Activated T-cell treated with anti-CD3 and anti-CD28 coated beads, Interleukin-2, amount 50 U/mL, for 48 hours (primary cell): ENCODE data around the gene C5orf15.

Experiments used
- DNase-seq, 2 experiments: peaks; one replicate each; pipeline ENCODE4 v3.0.0-alpha.2; 2020

Gene C5orf15

DNA sequence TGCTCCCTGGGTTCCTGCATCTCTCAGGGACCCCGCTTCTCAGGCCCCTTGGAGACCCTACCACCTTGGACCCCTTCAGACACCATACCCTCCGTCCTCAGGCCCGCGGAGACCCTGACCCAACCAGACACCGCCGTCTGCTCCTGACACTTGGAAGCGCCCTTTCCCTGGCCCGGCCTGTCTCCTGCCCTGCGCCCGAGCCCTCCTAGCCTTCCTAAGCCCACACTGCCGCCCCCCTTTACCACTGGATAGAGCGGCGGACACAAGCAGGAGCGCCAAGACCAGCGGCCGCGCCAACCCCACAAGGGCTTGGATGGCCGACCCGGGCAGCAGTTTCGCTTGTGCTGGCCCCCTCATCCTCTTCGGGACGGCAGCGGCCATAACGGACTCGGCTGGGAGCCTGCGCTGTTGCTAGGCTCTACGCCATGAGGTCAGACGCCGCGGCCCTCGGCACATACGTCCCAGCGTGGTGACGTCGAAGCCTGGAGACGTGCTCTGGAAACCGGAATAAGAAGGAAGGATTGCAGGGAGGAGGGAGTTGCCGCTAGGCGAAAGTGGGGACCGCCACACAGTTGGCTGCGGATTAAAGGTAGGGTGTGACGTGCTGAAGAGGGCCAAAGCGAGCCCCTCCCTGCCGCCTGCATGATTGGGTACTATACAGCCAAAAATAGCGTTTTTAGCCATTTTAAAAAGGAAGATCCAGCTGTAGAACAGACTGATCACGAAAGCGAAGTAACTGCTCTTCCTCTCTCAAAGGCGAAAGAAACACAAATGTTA is at the start of gene C5orf15:
Gene C5orf15, minus strand, starts transcription at position 422 of the 777 bp plus-strand sequence. Its CDS starts 41 bp downstream, at position 381.
- peak; percentile 92 to 94 for DNase-seq

DNA sequence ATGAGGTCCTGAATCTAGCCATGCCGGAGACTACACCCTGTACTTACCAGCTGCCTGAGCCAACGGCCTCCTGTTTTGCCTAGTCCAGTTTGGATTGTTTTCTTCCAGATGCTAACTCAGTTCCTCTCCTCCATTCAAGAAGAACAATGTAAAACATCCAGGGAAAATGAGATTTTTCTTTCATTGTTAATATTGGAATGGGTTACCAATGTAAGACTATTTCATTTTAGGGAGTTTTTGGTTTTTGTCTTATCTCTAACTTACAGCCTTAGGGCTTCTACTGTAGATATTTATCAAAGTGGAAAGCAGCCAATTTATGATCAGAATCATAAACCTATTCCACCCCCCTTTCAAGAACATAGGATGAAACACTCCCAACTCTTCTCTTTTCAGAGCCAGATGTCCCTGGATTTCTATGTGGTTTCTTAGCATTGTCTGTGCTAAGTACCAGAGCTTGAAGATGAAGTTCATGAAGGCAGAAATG is 39.9 kb upstream of the C5orf15 start:
- DNase-seq = no peak

DNA sequence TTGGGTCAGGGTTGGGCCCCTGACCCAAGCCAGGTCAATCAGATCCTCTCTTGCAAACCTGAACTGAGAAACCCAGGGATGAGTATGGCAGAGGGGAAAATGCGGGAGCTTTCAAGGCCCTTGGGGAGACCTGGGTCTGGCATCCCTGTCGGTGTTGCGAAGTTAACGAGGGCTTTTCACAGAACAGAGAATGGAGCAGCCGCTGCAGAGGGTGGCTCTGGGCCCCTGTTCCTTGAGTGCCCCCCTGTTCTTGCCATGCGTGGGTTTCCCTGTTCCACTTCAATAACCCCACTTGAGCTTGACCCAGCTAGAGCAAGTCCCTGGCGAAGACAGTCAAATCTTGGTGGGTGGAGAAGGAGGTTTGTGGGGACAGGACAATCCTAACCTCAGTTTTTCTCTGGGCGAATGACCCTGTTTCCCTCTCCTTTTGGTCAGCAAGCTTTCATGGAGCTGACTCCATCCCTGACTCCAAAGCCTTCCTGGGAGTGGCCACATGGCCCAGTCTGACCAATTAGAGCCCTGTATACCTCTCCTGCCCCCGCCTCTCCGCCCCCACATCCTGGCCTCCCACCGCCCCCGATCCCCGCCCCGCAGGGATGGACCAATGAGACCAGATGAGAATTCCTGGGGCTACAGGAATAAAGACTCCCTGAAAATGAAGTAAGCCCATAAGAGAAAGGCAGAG is 39.3 kb upstream of the C5orf15 start:
- DNase-seq = no peak

DNA sequence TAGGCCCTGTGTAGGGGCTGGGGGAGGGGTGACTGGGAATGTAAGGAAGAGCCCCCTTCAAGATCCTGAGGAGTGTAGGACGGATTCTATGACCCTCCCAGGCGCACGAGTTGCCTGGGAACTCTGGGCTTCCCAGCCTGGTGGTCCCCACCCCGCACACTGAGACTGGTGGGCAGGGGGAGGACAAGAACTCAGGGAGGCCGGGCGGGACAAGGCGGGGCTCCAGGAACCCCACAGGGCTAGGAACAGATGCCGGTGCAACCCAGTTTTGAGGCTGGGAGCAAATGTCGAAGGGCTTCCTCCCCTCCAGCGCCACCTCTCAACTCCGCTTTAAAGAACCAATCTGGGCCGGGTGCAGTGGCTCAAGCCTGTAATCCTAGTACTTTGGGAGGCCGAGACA is 37.7 kb upstream of the C5orf15 start:
- no peak for DNase-seq

DNA sequence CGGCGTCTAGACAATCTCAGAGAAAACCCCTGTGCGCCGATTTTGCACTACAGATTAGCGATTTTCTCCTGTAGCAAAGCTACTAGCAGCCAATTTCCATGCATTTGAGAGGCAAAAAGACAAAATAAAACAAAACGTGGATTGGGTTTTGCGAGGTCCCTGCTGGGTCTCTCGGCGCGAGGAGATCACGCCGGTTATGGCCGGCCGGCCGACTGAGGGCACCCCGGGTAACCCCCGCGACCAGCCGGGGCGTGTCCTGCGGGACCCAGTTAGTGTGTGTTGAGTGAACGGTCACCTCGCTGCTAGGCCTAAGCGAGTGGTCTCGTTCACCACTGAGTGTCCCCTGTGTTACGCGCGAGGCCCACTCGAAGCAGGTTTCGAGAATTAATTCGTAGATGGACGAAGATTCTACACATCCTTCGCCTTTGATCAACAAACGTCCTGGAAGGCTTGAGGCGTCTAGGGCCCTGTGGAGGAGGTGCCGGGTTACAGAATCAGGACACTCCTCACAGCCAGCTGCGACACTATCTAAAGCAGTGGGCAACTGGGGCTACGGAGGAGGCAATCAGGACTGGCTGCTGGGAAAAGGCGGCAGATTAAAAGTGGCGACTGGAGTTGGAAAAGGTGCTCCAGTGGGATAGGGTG is 37.1 kb upstream of the C5orf15 start:
- DNase-seq = peak in 1 of 2 experiments; percentile 60

DNA sequence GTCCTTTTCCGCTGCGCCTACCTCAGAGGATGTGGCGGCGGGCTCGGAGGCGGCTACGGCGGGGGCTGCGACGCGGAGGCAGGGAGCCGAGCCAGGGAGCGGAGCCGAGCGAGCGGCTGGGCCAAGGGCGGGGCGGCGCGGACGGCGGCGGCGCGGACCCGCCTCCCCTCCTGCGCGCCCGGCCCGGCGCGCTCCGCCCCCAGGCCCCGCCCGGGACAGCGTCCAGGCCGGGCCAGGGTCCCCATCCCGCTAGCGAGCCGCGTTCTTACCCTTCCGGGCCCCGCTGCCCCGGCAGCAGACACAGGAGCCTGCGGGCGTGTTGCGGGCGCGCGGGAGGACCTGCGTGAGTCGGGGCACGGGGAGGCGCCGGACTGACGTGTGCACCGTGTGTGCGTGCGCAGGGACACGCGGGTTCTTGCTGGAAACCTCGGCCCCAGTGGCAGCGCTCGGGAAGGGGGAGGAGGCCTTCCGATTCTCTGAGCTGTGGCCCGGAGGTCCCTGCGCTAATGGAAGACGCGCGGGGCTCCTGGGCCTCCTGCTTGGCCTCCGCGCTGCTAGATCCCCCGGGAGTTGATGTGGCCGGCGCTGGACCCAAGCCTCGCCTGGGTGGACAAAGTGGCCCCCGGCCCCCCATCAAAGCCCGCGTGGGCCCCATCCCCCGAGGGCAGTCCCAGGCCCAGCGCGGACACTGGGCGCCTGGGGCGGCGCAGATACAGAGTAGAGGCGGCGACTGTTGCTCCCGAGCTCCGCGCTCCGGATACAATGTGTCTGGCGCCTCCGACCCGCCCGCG is 36.4 kb upstream of the C5orf15 start, which contains the start of gene VDAC1:
Gene VDAC1, minus strand, starts transcription at position 350 of the 791 bp plus-strand sequence. CDS start 11,963 bp downstream, outside the sequence.
- peak; percentile 86 to 88 for DNase-seq

DNA sequence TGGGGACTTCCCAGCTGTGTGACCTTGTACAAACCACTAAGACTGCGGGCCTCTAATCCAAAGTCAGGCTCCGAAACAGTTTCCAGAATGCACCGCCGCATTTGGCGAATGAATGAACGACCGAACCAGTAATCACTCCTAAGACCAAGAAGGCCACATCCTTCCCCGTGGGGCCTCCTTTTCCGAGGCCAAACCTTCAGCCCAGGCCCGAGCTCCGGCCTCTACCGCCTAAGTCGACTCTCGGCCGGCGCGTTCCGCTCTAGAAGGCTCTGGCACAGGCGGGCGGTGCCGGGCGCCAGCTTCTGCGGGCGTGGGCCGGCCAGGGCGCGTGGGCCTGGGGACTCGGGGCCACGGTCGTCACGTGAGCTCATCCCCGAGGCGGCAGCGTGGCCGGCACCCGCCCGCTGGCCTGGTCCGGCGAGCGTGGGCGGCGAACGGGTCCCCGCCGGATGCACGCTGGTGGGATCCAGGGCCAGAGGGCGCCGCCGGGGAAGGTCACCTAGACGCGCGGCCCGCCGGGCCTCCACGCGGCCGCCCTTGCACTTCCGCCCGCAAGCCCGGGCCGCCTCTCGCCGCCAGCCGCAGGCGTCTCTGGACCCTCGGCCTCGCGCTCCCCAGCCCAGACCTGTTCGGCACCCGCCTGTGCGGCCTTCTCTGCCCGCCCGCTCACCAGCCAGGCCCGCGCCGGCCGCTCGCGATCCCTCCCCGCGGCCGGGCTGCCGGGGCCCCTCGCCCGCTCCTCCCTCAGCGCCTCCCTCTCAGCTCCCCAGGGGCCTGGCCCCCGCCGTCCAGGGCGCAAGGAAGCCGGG is 35.6 kb upstream of the C5orf15 start:
- DNase-seq = peak; percentile 68 to 73

DNA sequence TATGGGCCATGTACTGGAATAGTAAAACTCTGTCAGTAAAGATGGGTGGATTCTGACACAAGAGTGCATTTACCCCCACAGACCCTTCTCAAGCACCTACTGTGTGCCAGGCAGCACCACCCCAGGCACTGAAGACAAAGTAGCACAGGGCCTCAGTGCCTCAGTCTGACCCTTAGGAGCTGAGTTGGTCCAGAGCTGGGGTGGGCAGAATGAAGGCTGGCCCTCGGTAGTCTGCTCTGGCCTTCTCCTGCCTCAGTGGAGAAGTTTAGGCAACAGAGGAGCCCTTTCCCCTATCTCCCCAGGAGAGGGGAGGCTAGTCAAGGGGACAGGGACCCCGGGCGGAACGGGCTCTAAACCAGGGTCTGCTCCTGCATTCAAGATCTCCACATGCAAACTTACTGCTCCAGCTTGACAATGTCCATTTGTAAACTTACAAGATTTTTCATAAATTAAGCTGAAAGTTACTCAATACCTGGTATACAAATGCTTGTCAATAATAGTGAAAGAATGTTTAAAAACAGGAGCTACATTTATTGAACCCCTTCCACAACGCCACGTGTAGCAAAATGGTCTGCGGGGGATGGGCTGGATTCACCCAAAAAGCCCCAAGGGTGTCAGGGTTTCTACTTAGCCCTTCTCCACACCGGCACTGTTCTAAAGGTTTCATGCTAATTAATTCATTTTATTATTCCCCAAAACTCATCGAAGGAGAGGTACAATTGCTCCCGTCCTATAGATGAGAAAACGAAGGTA is 34.8 kb upstream of the C5orf15 start:
- peak; percentile 54 to 58 for DNase-seq

DNA sequence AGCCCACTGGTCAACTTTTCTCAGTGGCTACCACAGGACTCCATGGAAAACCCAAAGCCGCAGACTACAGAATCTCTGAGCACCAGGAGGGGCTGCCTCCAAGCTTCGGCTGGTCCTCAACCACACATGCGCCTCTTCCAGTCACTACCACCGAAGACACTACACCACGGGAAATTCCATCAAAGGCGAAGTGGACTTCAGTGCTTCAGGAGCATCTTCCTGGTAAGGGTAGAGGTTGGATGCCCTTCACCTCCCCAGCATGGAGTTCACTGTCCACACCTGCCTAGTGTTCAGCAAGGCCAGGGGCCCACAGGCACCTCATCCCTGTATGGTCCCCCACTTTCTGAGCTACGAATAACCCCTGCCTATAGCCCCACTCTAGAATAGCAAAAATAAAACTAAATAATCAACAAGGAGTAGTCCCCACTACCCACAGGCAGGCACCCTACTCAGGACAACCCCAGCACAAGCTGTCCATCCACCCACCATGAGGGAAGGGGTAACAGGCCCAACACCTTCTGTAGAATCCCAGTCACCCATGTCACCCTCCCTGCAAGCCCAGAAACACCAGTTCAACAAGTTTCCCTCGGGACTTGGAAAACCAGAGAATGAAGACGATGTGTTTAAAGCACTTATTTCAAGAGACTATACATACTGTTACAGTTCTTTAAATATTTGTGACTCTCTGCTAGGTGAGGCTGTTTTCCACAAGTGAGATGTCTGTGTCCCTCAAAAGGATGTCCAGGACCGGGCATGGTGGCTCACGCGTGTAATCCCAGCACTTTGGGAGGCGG is 33.7 kb upstream of the C5orf15 start:
- no peak for DNase-seq

DNA sequence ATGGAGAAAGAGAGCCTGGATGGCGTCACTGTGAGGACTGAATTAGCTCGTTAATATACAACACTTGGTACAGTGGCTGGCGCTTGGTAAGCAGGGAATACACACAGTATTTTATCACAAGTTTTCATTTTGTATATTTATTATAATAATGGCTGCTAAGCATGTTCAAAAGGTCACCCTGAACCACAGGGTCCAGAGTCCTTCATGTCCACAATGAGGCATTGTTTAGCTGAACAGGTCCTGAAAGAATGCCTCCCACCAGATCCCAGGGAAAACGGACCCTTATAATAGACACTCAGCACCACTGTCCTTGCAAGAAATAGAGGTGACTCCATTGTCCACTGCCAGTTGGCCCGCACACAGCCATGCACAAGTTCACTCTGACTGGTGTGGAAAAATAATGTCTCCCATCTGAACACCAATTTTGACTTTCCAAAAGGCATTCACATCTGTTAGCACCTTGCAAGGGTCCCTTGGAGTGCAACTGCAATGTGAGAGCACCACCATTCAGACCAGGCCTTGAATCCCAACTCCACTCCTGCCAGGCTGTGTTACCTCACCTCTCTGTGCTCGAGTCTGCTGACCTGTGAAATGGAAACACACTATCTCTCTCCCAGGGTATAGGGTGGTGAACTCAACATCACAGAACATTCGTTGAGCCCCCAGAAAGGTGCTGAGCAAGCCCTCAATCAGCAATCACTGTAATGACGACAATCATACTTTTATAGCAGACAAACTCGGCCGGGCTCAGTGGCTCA is 32.5 kb upstream of the C5orf15 start:
- no peak for DNase-seq

DNA sequence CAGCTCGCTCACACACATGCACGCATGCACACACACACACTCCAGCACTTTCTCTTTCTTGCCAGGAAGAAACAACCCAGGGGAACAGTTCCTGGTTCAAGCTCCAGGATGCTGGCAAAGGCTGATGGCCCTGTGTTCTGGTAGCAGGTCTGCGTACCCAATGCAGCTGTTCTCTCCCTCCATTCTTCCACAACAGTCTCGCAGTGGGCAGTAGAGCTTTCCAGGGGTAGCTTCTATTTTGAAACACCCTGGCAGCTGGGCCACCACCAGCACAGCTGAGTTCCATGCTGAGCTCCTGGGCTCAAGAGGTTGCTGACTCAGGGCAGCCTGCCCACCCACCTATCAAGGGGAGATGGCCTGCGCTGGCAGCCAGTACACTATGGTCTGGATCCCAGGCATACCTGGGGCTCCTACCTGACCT is 31.7 kb upstream of the C5orf15 start:
- DNase-seq = no peak

DNA sequence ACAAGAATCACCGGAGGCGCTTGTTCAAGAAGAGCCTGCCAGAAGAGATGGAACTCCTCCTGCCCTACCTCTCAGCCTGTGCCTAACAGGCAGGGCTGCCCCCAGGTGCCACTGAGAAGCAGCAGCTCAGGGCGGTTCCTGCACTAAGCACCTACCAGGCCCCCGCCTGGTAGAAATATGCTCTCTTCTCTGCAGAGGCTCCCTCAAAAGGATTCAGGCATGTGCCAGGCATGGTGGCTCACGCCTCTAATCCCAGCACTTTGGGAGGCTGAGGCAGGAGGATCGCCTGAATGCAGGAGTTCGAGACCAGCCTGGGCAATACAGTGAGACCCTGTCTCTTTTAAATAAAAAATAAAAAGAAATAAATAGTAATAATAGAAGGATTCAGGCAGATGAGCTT is 30.4 kb upstream of the C5orf15 start:
- no peak for DNase-seq

DNA sequence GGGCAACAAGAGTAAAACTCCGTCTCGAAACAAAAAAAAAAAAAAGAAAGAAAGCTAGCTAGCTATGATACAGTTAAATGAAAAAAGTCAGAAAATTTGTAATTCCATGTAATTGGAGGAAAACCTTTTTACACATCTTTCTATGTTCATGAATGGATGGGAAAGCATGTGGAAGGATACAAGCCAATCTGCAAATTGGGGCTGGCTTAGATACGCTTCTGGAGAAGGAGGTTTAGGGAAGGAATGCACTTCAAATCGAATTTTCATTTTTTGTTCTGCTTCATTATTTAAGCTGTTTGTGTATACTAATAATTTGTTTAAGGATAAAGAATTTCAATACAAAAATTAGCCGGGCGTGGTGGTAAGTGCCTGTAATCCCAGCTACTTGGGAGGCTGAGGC is 29.6 kb upstream of the C5orf15 start:
- no peak for DNase-seq

DNA sequence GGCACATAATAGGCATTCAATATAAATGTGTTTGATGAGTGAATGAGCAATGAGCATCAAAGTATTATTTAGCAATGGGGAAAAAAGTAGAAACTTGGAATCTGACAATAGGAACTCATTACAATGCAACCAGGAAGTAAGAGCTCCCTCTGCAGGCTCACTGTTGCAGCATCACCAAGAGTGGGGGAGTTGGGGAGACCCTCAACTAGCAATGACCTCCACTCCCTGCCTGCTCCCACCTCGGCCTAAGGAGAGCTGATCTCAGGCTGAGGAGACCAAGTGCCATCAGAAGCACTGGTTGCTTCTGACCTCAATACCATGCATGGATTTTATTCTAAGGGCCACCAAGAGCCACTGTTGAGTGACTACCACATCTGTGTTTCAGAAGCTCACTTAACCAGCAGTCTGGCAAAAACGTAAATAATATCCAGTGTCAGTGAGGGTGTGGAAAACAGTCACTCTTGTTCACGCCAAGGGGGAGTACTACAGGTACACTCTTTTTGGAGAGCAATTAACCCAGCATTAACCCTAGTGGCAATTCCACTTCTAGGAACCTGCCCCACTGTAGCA is 28.3 kb upstream of the C5orf15 start:
- DNase-seq = no peak

DNA sequence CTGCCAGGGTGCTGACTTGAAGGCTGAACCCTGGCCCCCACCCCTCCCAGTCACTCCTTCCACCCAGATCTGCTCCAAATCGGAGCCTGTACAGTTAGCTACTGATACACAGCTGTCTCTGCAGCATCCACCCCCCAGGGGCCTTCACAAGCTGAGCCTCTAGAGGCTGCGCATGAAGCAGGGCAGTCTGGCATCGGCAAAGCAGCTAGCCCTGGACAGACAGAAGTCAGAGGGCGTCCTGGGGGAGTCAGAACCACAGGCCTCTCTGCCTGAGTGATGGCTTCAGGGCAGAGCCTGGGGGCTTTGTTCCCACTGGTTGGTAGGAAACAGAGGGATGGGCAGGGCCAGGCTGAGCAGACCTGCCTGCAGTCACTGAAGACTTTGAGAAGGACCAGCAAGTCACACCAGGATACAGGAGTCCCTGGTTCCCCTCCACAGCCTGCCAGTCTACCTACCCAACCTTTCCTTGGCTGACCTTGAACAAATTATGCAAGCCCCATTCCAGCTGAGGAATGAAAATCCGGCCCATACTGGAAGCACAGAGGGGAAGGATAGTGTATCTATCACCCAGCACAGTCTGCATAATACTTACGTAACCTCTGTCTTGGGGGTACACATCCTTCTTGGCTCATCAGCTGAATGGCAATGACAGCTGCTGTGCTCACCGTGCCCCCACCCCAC is 27.6 kb upstream of the C5orf15 start:
- no peak for DNase-seq

DNA sequence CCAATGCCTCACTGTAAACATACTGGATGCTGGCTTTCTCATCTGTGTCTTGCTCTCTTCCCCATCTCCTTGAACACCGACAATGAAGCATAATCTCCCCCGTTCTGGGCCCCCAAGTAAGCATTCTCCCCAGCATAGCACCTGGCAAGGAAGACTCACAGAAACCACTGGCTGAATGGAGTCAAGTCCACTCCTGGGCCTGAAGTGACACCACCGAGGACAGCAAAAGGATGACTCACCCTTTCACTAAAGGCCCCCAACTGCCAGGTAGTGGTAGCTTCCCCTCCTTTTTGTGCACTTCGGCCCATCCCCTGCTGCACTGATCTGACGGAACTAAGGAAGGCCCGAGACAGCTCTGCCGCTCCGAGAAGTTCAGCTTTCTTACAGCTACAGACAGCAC is 26.9 kb upstream of the C5orf15 start:
- no peak for DNase-seq

DNA sequence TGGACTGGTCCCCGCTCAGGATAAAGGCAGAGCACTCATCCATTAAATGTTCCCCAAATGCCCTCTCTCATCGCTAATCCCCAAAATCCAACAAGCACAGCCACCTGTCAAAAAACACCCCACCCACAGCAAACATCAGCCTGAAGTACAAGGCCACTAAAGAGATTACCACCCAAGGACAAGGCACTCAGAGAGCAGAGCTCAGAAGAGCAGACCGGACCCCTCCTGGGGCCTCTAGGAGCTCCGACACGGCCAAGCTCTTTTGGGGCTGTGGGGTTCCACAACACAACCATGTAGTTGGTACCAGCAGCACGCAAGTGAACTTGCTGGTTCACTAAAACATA is 26.5 kb upstream of the C5orf15 start:
- DNase-seq = no peak

DNA sequence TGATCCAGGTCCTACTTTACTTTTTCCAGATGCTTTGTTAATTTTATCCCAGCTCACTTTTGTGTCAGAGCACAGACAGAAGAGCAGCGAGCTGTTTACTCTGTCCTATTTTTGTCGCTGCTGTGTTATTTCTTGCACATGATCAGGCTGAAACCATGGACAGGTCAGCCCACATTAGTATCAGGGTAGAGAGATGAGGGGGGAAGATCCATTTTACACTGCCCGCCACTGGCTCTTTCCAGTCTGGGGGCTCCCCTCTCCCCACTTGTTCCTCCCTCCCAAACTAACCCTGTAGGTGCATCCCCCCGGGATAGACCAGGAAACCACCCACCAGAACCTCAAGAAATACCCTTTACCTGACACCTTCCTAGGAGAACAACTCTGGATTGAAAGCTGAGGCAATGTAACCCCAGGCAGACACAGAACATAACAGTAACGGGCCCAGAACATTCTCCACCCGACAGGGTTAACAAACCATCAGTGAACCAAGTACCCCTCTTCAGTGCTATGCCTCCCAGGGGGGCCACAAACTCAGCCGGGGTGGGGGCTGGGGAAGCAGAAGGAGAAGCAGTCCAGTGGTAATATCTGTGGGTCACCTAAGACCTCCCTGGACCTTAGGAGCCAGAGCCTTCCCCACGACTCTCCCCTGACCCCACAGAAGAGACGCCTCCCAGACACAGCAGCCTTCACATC is 26.0 kb upstream of the C5orf15 start:
- no peak for DNase-seq
